Smooth muscle cell of the coronary artery (primary cell): ENCODE data around the gene GOLGA5. TPM values are rescaled to one million over a fixed set of nuclear protein-coding genes. Genes with fewer than 3 reads are reported as not detected.

Source experiments
- total RNA-seq: library from RNA; depleted of rRNA; stranded (reverse); fragments of >200 nt; gene quantifications from 2 replicates; pipeline ENCODE4 v1.2.3, GENCODE V29; 2014; ENCODE audit warnings: low replicate concordance

Gene GOLGA5, protein sequence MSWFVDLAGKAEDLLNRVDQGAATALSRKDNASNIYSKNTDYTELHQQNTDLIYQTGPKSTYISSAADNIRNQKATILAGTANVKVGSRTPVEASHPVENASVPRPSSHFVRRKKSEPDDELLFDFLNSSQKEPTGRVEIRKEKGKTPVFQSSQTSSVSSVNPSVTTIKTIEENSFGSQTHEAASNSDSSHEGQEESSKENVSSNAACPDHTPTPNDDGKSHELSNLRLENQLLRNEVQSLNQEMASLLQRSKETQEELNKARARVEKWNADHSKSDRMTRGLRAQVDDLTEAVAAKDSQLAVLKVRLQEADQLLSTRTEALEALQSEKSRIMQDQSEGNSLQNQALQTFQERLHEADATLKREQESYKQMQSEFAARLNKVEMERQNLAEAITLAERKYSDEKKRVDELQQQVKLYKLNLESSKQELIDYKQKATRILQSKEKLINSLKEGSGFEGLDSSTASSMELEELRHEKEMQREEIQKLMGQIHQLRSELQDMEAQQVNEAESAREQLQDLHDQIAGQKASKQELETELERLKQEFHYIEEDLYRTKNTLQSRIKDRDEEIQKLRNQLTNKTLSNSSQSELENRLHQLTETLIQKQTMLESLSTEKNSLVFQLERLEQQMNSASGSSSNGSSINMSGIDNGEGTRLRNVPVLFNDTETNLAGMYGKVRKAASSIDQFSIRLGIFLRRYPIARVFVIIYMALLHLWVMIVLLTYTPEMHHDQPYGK
- total RNA-seq, result 25.3 and 49.9 TPM in 2 replicates

DNA sequence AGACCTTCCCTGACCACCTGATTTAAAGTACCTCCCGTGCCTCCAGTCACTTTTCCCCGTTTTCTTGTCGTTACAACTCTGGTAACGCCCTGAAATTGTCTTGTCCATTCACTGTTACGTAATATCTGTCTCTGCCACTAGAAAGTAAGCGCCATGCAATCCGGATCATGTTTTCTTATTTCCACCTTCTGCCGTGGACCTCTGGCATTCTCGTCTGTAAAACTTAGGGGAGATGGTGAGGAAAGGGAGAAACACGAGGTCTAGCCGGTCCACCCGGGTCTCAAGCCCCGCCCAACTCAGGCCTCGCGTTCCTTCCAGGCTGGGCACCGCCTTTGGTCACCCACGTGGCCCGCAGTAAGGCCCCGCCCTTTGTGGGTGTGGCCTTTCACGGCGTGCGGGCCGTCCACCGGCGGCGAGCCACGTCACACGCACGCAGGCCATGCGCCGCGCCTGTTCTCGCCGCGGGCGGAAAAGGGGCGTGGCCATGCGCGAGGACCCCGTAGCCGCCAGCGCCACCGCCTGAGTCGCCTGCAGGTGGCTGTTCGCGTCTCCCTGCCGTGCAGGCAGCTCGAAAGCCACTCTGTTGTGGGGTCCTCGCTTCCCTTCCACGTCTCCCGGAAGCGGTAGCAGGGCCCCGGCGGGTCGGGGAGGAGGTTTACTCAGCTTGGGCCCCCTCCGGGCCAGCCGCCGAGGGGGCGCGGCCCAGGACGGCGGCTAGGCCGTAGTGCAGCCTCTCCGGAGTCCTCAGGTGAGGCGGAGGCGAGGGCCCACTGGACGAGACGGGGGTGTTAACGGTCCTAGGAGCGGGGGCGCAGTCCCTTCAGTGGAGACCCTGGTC lies at the start of gene GOLGA5:
TSS of gene GOLGA5 (plus strand) at position 597 of the 838 bp plus-strand sequence. CDS start 3,133 bp downstream, outside the sequence.

GRCh38 chr14:92748259-92749016 lies 45.7 kb upstream of the GOLGA5 start, which contains the start of gene LGMN:
LGMN (minus strand) TSS chr14:92748627; CDS start chr14:92732786, 15,841 bp downstream.

Other genes with a start within 250 kb of the GOLGA5 start
- 65.4 and 110 TPM in 2 replicates for gene LGMN, start 45.7 kb upstream of the GOLGA5 start, total RNA-seq
- gene CHGA, start 128.8 kb downstream of the GOLGA5 start, total RNA-seq, result 0.59 TPM in 1 of 2 replicates, not detected in the other